Measurements from ENCODE around the gene UBE2E2. TPM values are rescaled to one million over a fixed set of nuclear protein-coding genes. Genes with fewer than 3 reads are reported as not detected.
"Not testable (repeated sequence)": the region's sequence is repeated elsewhere in the genome, so short reads cannot be mapped to it uniquely, and the experiment has no call there.

Gene UBE2E2
- total RNA-seq, 2 experiments from 2014 or later: 41.1 to 48.8 TPM

GRCh38 chr3:23331141-23331935, 128.2 kb downstream of the UBE2E2 start:
- ChIA-PET CTCF (ENCODE audit: unreplicated experiment) (interaction anchor here (0.7 kb wide), 1 partner anchor 29 kb away, joined by 3 read pairs; no protein-coding TSS in a partner anchor), POLR2A (interaction anchor here (0.6 to 2.4 kb wide), 7 partner anchors 9 to 657 kb away, joined by 3 to 17 read pairs (median 3); no protein-coding TSS in a partner anchor)
- Histone ChIP-seq H3K27ac (ENCODE audit: low read depth, low read length, poor library complexity, severe bottlenecking) (no peak overlapping the region), H2AFZ (ENCODE audit: low read length) (no peak overlapping the region), H3K36me3 (ENCODE audit: insufficient read depth, low read length) (peaks cover 64% of the 10 kb centered on the region), H3K79me2 (ENCODE audit: insufficient read depth, low read depth, low read length) (peaks cover 57% of the 10 kb centered on the region; the same call in 1 of the 2 replicates), H3K9me3 (ENCODE audit: low read length) (peaks cover 12% of the 10 kb centered on the region; the same call in 1 of the 2 replicates), H3K4me2 (ENCODE audit: low read length) (no peak overlapping the region), H4K20me1 (ENCODE audit: insufficient read depth, low read length) (no peaks in the 10 kb centered on the region), H3K4me3 (ENCODE audit: low read depth, low read length, poor library complexity, severe bottlenecking) (no peak overlapping the region), H3K9me2 (ENCODE audit: insufficient read depth, low read length) (no peaks in the 10 kb centered on the region), H3K4me1 (ENCODE audit: insufficient read depth, low read length, poor library complexity, severe bottlenecking) (peaks cover 9% of the 10 kb centered on the region)
- DNase-seq (ENCODE audit: low spot score): no peak
- BruUV-seq (replicated peaks): no TSS peak
- TF ChIP-seq EZH2phosphoT487 (IDR thresholded peaks at IDR 0.05; ENCODE audit: borderline replicate concordance, low read depth, low read length): no peak
- TF ChIP-seq, protein P1, sequence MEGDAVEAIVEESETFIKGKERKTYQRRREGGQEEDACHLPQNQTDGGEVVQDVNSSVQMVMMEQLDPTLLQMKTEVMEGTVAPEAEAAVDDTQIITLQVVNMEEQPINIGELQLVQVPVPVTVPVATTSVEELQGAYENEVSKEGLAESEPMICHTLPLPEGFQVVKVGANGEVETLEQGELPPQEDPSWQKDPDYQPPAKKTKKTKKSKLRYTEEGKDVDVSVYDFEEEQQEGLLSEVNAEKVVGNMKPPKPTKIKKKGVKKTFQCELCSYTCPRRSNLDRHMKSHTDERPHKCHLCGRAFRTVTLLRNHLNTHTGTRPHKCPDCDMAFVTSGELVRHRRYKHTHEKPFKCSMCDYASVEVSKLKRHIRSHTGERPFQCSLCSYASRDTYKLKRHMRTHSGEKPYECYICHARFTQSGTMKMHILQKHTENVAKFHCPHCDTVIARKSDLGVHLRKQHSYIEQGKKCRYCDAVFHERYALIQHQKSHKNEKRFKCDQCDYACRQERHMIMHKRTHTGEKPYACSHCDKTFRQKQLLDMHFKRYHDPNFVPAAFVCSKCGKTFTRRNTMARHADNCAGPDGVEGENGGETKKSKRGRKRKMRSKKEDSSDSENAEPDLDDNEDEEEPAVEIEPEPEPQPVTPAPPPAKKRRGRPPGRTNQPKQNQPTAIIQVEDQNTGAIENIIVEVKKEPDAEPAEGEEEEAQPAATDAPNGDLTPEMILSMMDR (conservative IDR thresholded peaks at IDR 0.05; ENCODE audit: low read length): no peak
- intact Hi-C loops (cut with micrococcal nuclease; ENCODE audit: unreplicated experiment): no loop called here

DNA sequence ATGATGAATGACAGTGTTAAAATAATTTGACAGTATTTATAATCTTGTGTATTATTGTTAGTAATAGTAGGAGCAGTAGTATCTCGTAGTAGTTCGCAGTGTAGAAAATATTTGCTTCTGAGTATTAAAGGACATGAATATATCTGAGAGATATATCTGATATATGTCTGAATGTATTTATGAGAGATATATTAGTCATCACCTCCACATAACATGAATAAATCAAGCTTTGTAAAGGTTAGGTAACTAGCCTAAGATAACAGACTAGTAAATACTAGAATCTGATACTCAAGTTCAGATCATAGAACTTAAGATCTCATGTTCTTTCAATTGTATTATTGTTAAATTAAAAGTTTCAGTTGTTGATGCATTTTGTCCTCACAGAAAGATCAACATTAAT, 130.5 kb downstream of the UBE2E2 start:
- Histone ChIP-seq H3K4me2 (ENCODE audit: low read length) (no peak overlapping the region), H3K79me2 (ENCODE audit: insufficient read depth, low read depth, low read length) (peaks cover 55% of the 10 kb centered on the region; the same call in 1 of the 2 replicates), H3K36me3 (ENCODE audit: insufficient read depth, low read length) (peaks cover 60% of the 10 kb centered on the region), H3K27ac (ENCODE audit: low read depth, low read length, poor library complexity, severe bottlenecking) (no peak overlapping the region), H2AFZ (ENCODE audit: low read length) (no peak overlapping the region), H3K4me1 (ENCODE audit: insufficient read depth, low read length, poor library complexity, severe bottlenecking) (peaks cover 12% of the 10 kb centered on the region), H3K9me2 (ENCODE audit: insufficient read depth, low read length) (no peaks in the 10 kb centered on the region), H4K20me1 (ENCODE audit: insufficient read depth, low read length) (no peaks in the 10 kb centered on the region), H3K4me3 (ENCODE audit: low read depth, low read length, poor library complexity, severe bottlenecking) (no peak overlapping the region), H3K9me3 (ENCODE audit: low read length) (no peaks in the 10 kb centered on the region)
- POLR2A ChIA-PET: interaction anchor here (1.2 to 1.4 kb wide), 2 partner anchors 8 to 9 kb away, joined by 3 to 4 read pairs; no protein-coding TSS in a partner anchor
- no TSS peak for BruUV-seq (replicated peaks)
- intact Hi-C loops (cut with micrococcal nuclease; ENCODE audit: unreplicated experiment): no loop called here
- no peak for TF ChIP-seq EZH2phosphoT487 (IDR thresholded peaks at IDR 0.05; ENCODE audit: borderline replicate concordance, low read depth, low read length)
- TF ChIP-seq, protein P1 (conservative IDR thresholded peaks at IDR 0.05; ENCODE audit: low read length): no peak
- CTCF ChIA-PET (ENCODE audit: unreplicated experiment): no interaction called here
- no peak for DNase-seq (ENCODE audit: low spot score)

- H3K4me3 ChIP-seq (ENCODE audit: low read depth, low read length, poor library complexity, severe bottlenecking); DNase-seq (ENCODE audit: low spot score); H2AFZ ChIP-seq (ENCODE audit: low read length); BruUV-seq (replicated peaks); H3K9me2 ChIP-seq (ENCODE audit: insufficient read depth, low read length); intact Hi-C loops (cut with micrococcal nuclease; ENCODE audit: unreplicated experiment); CTCF ChIA-PET (ENCODE audit: unreplicated experiment); H3K9me3 ChIP-seq (ENCODE audit: low read length); H4K20me1 ChIP-seq (ENCODE audit: insufficient read depth, low read length); H3K4me2 ChIP-seq (ENCODE audit: low read length); H3K27ac ChIP-seq (ENCODE audit: low read depth, low read length, poor library complexity, severe bottlenecking): not testable (repeated sequence)
- H3K4me1 ChIP-seq (ENCODE audit: insufficient read depth, low read length, poor library complexity, severe bottlenecking): peaks cover 43% of the 10 kb centered on the region
- H3K79me2 ChIP-seq (ENCODE audit: insufficient read depth, low read depth, low read length): peaks cover 61% of the 10 kb centered on the region
- H3K36me3 ChIP-seq (ENCODE audit: insufficient read depth, low read length): peaks cover 38% of the 10 kb centered on the region
- POLR2A ChIA-PET: interaction anchor here (0.7 to 2.0 kb wide), 4 partner anchors 13 to 113 kb away, joined by 3 to 6 read pairs (median 5); no protein-coding TSS in a partner anchor
Measured at GRCh38 chr3:23336853-23337252, 133.7 kb downstream of the UBE2E2 start.

Data from OCI-LY7 (cell line).